GM12891 (cell line): Measurements from ENCODE around the gene NIN.

Source experiments
- DNase-seq: peaks from one replicate; pipeline ENCODE4 v3.0.0; 2011; ENCODE audit warnings: low spot score; ENCODE audit not compliant: insufficient read length
- FAIRE-seq: peaks from 2 replicates; lab custom pipeline; 2011; peaks lifted over from hg19 to GRCh38; lab: Jason Lieb, UNC
- PAX5 ChIP-seq: IDR thresholded peaks from 2 replicates; pipeline ENCODE4 v1.6.1; 2011; ENCODE audit warnings: low read length, moderate library complexity, mild to moderate bottlenecking; ENCODE audit not compliant: insufficient read depth, severe bottlenecking
- POLR2A ChIP-seq: IDR thresholded peaks from 2 replicates; pipeline ENCODE4 v1.6.1; 2011; ENCODE audit warnings: low read depth, low read length, control low read depth
- POLR2AphosphoS5 ChIP-seq: IDR thresholded peaks from 2 replicates; pipeline ENCODE4 v1.6.1; 2011; ENCODE audit warnings: low read depth, low read length, control low read depth
- POU2F2 ChIP-seq: IDR thresholded peaks from 2 replicates; pipeline ENCODE4 v1.6.1; 2011; ENCODE audit warnings: low read depth, mild to moderate bottlenecking, control low read depth, low read length, moderate library complexity
- SPI1 ChIP-seq: IDR thresholded peaks from 2 replicates; pipeline ENCODE4 v1.6.1; 2011; ENCODE audit warnings: low read depth, low read length, control low read depth
- TAF1 ChIP-seq: IDR thresholded peaks from 2 replicates; pipeline ENCODE4 v1.6.1; 2011; ENCODE audit warnings: low read depth, low read length, control low read depth

The NIN gene

GRCh38 chr14:50762931-50763300, 68.0 kb downstream of the NIN start:
- DNase-seq = no peak
- TF ChIP-seq TAF1 (no peak), POLR2A (0 out of 2 replicates have a peak, but pooled peaks have one; percentile 2), POU2F2 (no peak)
- no peak for FAIRE-seq

GRCh38 chr14:50762001-50762930, 68.7 kb downstream of the NIN start:
- DNase-seq = no peak
- no peak; the same call in 1 of the 2 replicates for TF ChIP-seq POLR2A
- peak; percentile 70; the same call in 1 of the 2 replicates for TF ChIP-seq POU2F2
- peak; percentile 48 for FAIRE-seq

GRCh38 chr14:50759800-50760543, 71.0 kb downstream of the NIN start:
- no peak for FAIRE-seq
- DNase-seq = no peak
- TF ChIP-seq POU2F2 = no peak

GRCh38 chr14:50758945-50759344, 72.0 kb downstream of the NIN start:
- FAIRE-seq = no peak
- TF ChIP-seq SPI1 (no peak), PAX5 (no peak), POU2F2 (no peak), POLR2A (no peak), TAF1 (no peak), POLR2AphosphoS5 (no peak)
- no peak for DNase-seq

- FAIRE-seq (no peak), DNase-seq (no peak)
- TF ChIP-seq SPI1 (no peak), POU2F2 (no peak), TAF1 (no peak), POLR2A (no peak), PAX5 (no peak), POLR2AphosphoS5 (no peak)
Observed at GRCh38 chr14:50758305-50758704, 72.7 kb downstream of the NIN start.

- FAIRE-seq (no peak), DNase-seq (no peak)
- TF ChIP-seq POLR2A = no peak
- TF ChIP-seq POLR2AphosphoS5 = no peak
- TF ChIP-seq PAX5 = no peak
- TF ChIP-seq POU2F2 = no peak
- TF ChIP-seq TAF1 = no peak
- TF ChIP-seq SPI1 = no peak
Observed at GRCh38 chr14:50757702-50758101, 73.3 kb downstream of the NIN start.

- FAIRE-seq (peak; percentile 95), DNase-seq (no peak)
- TF ChIP-seq POU2F2 = no peak
- TF ChIP-seq TAF1 = no peak
- no peak for TF ChIP-seq POLR2AphosphoS5
- peak; percentile 92 for TF ChIP-seq PAX5
- TF ChIP-seq POLR2A = 0 out of 2 replicates have a peak, but pooled peaks have one; percentile 24
- TF ChIP-seq SPI1 = peak; percentile 80
Observed at GRCh38 chr14:50756300-50756699, 74.7 kb downstream of the NIN start.

- DNase-seq = no peak
- FAIRE-seq = no peak
- no peak for TF ChIP-seq TAF1
- no peak for TF ChIP-seq POU2F2
- TF ChIP-seq SPI1 = no peak
- TF ChIP-seq POLR2A = no peak
- no peak for TF ChIP-seq POLR2AphosphoS5
- TF ChIP-seq PAX5 = no peak
Observed at GRCh38 chr14:50750323-50750722, 80.6 kb downstream of the NIN start.

- TF ChIP-seq POU2F2 = no peak
- no peak for TF ChIP-seq SPI1
- TF ChIP-seq TAF1 = no peak
- TF ChIP-seq POLR2AphosphoS5 = no peak
- no peak for TF ChIP-seq PAX5
- no peak for TF ChIP-seq POLR2A
- FAIRE-seq (peak; percentile 75), DNase-seq (no peak)
Observed at GRCh38 chr14:50745401-50746058, 85.4 kb downstream of the NIN start.

- no peak for TF ChIP-seq SPI1
- no peak for TF ChIP-seq POLR2AphosphoS5
- no peak for TF ChIP-seq POLR2A
- no peak for TF ChIP-seq PAX5
- TF ChIP-seq POU2F2 = no peak
- no peak for TF ChIP-seq TAF1
- DNase-seq = no peak
- FAIRE-seq = no peak
Observed at GRCh38 chr14:50744231-50744630, 86.7 kb downstream of the NIN start.
